GM12878 (cell line): ENCODE results near the gene SHLD1. TPM values are rescaled to one million over a fixed set of nuclear protein-coding genes. Genes with fewer than 3 reads are reported as not detected.
A peak's percentile ranks its signal among the peaks of the same experiment; 100 is the strongest.

Source experiments
- ASH2L ChIP-seq: fragments of 300-600, 200-600 bp; sonication (generic); IDR thresholded peaks from 2 replicates; pipeline ENCODE4 v1.6.1; 2017; ENCODE audit warnings: low read depth, mild to moderate bottlenecking, borderline replicate concordance
- BRCA1 ChIP-seq: IDR thresholded peaks from 2 replicates; pipeline ENCODE4 v1.6.1; 2011; ENCODE audit warnings: low read depth, low read length, improper control_type of control experiment
- CEBPB ChIP-seq, 2 experiments: fragments of 150-350 bp in 1 of 2; IDR thresholded peaks; 2 replicates each; pipeline ENCODE4 v1.6.1; 2012 to 2014; ENCODE audit warnings: low read depth in 2 of 2, low read length in 2 of 2, borderline replicate concordance in 1 of 2, inconsistent platforms in 1 of 2
- CHD4 ChIP-seq: fragments of 200-600 bp; sonication (generic); IDR thresholded peaks from 2 replicates; pipeline ENCODE4 v1.6.1; 2016; ENCODE audit warnings: mild to moderate bottlenecking
- HDGF ChIP-seq: fragments of 450-650 bp; IDR thresholded peaks from 2 replicates; pipeline ENCODE4 v1.6.1; 2016; ENCODE audit warnings: antibody characterized with exemption
- IRF4 ChIP-seq: IDR thresholded peaks from 2 replicates; pipeline ENCODE4 v1.6.1; 2011; ENCODE audit warnings: low read depth, low read length
- MTA3 ChIP-seq: IDR thresholded peaks from 2 replicates; pipeline ENCODE4 v1.6.1; 2012; ENCODE audit warnings: low read length, inconsistent platforms, borderline replicate concordance
- NFXL1 ChIP-seq: fragments of 450-650 bp; IDR thresholded peaks from 2 replicates; pipeline ENCODE4 v1.6.1; 2017; ENCODE audit warnings: antibody characterized with exemption, mild to moderate bottlenecking, borderline replicate concordance
- NFYA ChIP-seq: IDR thresholded peaks from 2 replicates; pipeline ENCODE4 v1.6.1; 2011; ENCODE audit warnings: low read depth, mild to moderate bottlenecking, low read length, improper control_type of control experiment, borderline replicate concordance
- POLR2AphosphoS5 ChIP-seq: IDR thresholded peaks from 2 replicates; pipeline ENCODE4 v1.6.1; 2011; ENCODE audit warnings: mild to moderate bottlenecking, low read length, inconsistent platforms
- RFX5 ChIP-seq: IDR thresholded peaks from 2 replicates; pipeline ENCODE4 v1.6.1; 2011; ENCODE audit warnings: low read depth, low read length, improper control_type of control experiment
- RUNX3 ChIP-seq: IDR thresholded peaks from 2 replicates; pipeline ENCODE4 v1.6.1; 2012; ENCODE audit warnings: low read length, inconsistent platforms
- SPI1 ChIP-seq: IDR thresholded peaks from 2 replicates; pipeline ENCODE4 v1.6.1; 2011; ENCODE audit warnings: low read depth, mild to moderate bottlenecking, low read length, moderate library complexity, borderline replicate concordance; ENCODE audit not compliant: insufficient read depth
- SUPT20H ChIP-seq: IDR thresholded peaks from 2 replicates; pipeline ENCODE4 v1.6.1; 2011; ENCODE audit warnings: low read depth, mild to moderate bottlenecking, low read length, moderate library complexity, borderline replicate concordance; ENCODE audit not compliant: control insufficient read depth
- polyA plus RNA-seq, 11 experiments: library from polyadenylated mRNA; depleted of rRNA in 4 of 11; unstranded in 6 of 11; stranded (reverse) in 5 of 11; fragments of >200 nt; fragmentation: Nextera tagmentation in 4 of 11; fragmentation: Illumina TruSeq in 1 of 11; extraction: Ambion mirVana in 4 of 11; extraction: Trizol in 1 of 11; gene quantifications; 1 replicate in 1 of 11; 2 replicates in 10 of 11; pipeline versions ENCODE4 v1.2.1 to v1.2.3, GENCODE V29; 2011 to 2016; ENCODE audit warnings: inconsistent platforms in 2 of 11, missing spikeins in 2 of 11, low read depth in 1 of 11
- total RNA-seq, 4 experiments: library from RNA; depleted of rRNA in 3 of 4; stranded (reverse); fragments of >200 nt in 3 of 4; fragmentation: Illumina TruSeq in 1 of 4; extraction: Trizol in 1 of 4; gene quantifications; 2 replicates each; pipeline versions ENCODE4 v1.2.1 to v1.2.3, GENCODE V29; 2013 to 2021
- TF ChIP-seq, protein P1 (sequence below): IDR thresholded peaks from 2 replicates; pipeline ENCODE4 v1.6.1; 2012; ENCODE audit warnings: low read depth, low read length, improper control_type of control experiment
- TF ChIP-seq, protein P2 (sequence below): IDR thresholded peaks from 2 replicates; pipeline ENCODE4 v1.6.1; 2011; ENCODE audit warnings: low read depth, low read length, improper control_type of control experiment, borderline replicate concordance
- TF ChIP-seq, protein P3 (sequence below), 3 experiments: IDR thresholded peaks in 2 of 3; conservative IDR thresholded peaks in 1 of 3; 2 replicates each; pipeline ENCODE4 v1.5.1; 2011; ENCODE audit warnings: low read depth in 3 of 3, low read length in 3 of 3, mild to moderate bottlenecking in 3 of 3, control low read depth in 2 of 3, moderate library complexity in 2 of 3, inconsistent platforms in 1 of 3, mixed read lengths in 1 of 3; ENCODE audit not compliant: control insufficient read depth in 2 of 3, insufficient read depth in 1 of 3; ENCODE audit errors: extremely low read depth in 1 of 3
- TF ChIP-seq, protein P4 (sequence below): fragments of 450-650 bp; formaldehyde crosslinking; IDR thresholded peaks from 2 replicates; pipeline ENCODE4 v1.4.0; 2020; ENCODE audit warnings: mild to moderate bottlenecking, moderate library complexity
- TF ChIP-seq, protein P5 (sequence below): IDR thresholded peaks from 2 replicates; pipeline ENCODE4 v1.6.1; 2011; ENCODE audit warnings: borderline replicate concordance, low read depth, mild to moderate bottlenecking, moderate library complexity, low read length; ENCODE audit not compliant: insufficient read depth, poor library complexity, severe bottlenecking
- TF ChIP-seq, protein P6 (sequence below): IDR thresholded peaks from 2 replicates; pipeline ENCODE4 v1.6.1; 2012; ENCODE audit warnings: low read depth, low read length, improper control_type of control experiment

SHLD1 gene
- total and polyA plus RNA-seq, 10 of the 15 experiments (the other 5 are each of a cell fraction or from before 2014, with no cell fraction given) = 10.8 to 70.9 (median 25.4) TPM

DNA sequence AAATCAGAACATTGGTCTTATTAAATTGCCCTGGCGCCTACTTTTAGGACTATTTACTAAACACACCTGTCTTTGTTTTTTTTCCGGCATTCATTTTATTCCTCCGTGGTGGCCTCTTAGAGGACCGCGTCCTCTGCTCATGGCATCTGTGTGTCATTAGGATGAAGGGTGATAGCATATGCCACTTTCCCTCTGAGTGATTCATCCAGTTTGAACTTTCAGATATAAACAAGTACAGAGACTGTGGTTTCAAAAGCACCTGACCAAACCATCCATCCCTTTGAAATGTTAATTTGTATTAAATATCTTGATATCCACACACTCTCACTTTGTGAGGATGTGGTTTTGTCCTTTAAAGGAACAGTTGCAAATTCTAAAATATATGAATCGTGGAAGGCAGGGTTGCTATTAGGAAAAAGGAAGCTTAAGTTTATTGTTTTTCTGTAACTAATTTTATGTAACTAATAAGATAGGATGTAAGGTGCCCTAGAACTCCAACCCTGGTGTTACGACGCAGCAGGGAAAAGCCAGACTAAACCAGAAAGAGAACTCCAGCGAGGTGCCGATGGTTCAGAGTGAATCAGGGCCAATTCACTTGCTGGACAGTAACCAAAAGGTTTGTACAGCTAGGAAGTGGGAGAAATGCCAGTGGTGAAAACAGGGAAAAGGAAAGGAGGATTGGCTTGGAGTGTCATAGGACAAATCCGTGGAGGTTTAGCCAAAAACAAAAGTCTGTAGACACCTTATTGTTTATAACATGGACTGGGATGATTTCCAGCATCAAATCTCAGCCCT is 98.7 kb downstream of the SHLD1 start (continued):
- TF ChIP-seq ASH2L (no peak), CHD4 (no peak), SPI1 (no peak), POLR2AphosphoS5 (no peak), CEBPB (IDR thresholded peaks at IDR 0.05; ENCODE audit: borderline replicate concordance in 1 of 2, low read depth in 2 of 2, low read length in 2 of 2) (no peak), NFXL1 (no peak), BRCA1 (no peak), IRF4 (no peak), RUNX3 (peak; percentile 84), RFX5 (no peak), NFYA (no peak), HDGF (no peak), SUPT20H (no peak), MTA3 (no peak)
- TF ChIP-seq, protein P1, sequence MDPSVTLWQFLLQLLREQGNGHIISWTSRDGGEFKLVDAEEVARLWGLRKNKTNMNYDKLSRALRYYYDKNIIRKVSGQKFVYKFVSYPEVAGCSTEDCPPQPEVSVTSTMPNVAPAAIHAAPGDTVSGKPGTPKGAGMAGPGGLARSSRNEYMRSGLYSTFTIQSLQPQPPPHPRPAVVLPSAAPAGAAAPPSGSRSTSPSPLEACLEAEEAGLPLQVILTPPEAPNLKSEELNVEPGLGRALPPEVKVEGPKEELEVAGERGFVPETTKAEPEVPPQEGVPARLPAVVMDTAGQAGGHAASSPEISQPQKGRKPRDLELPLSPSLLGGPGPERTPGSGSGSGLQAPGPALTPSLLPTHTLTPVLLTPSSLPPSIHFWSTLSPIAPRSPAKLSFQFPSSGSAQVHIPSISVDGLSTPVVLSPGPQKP = no peak
- TF ChIP-seq, protein P2, sequence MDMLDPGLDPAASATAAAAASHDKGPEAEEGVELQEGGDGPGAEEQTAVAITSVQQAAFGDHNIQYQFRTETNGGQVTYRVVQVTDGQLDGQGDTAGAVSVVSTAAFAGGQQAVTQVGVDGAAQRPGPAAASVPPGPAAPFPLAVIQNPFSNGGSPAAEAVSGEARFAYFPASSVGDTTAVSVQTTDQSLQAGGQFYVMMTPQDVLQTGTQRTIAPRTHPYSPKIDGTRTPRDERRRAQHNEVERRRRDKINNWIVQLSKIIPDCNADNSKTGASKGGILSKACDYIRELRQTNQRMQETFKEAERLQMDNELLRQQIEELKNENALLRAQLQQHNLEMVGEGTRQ = no peak
- TF ChIP-seq, protein P3, sequence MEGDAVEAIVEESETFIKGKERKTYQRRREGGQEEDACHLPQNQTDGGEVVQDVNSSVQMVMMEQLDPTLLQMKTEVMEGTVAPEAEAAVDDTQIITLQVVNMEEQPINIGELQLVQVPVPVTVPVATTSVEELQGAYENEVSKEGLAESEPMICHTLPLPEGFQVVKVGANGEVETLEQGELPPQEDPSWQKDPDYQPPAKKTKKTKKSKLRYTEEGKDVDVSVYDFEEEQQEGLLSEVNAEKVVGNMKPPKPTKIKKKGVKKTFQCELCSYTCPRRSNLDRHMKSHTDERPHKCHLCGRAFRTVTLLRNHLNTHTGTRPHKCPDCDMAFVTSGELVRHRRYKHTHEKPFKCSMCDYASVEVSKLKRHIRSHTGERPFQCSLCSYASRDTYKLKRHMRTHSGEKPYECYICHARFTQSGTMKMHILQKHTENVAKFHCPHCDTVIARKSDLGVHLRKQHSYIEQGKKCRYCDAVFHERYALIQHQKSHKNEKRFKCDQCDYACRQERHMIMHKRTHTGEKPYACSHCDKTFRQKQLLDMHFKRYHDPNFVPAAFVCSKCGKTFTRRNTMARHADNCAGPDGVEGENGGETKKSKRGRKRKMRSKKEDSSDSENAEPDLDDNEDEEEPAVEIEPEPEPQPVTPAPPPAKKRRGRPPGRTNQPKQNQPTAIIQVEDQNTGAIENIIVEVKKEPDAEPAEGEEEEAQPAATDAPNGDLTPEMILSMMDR (IDR thresholded peaks at IDR 0.05 in 2 of 3, conservative IDR thresholded peaks at IDR 0.05 in 1 of 3; ENCODE audit: control insufficient read depth in 2 of 3, extremely low read depth in 1 of 3, insufficient read depth in 1 of 3, low read depth in 3 of 3, low read length in 3 of 3) = no peak
- TF ChIP-seq, protein P4, sequence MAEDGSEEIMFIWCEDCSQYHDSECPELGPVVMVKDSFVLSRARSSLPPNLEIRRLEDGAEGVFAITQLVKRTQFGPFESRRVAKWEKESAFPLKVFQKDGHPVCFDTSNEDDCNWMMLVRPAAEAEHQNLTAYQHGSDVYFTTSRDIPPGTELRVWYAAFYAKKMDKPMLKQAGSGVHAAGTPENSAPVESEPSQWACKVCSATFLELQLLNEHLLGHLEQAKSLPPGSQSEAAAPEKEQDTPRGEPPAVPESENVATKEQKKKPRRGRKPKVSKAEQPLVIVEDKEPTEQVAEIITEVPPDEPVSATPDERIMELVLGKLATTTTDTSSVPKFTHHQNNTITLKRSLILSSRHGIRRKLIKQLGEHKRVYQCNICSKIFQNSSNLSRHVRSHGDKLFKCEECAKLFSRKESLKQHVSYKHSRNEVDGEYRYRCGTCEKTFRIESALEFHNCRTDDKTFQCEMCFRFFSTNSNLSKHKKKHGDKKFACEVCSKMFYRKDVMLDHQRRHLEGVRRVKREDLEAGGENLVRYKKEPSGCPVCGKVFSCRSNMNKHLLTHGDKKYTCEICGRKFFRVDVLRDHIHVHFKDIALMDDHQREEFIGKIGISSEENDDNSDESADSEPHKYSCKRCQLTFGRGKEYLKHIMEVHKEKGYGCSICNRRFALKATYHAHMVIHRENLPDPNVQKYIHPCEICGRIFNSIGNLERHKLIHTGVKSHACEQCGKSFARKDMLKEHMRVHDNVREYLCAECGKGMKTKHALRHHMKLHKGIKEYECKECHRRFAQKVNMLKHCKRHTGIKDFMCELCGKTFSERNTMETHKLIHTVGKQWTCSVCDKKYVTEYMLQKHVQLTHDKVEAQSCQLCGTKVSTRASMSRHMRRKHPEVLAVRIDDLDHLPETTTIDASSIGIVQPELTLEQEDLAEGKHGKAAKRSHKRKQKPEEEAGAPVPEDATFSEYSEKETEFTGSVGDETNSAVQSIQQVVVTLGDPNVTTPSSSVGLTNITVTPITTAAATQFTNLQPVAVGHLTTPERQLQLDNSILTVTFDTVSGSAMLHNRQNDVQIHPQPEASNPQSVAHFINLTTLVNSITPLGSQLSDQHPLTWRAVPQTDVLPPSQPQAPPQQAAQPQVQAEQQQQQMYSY (CRISPR knock-in tag) = no peak
- TF ChIP-seq, protein P5, sequence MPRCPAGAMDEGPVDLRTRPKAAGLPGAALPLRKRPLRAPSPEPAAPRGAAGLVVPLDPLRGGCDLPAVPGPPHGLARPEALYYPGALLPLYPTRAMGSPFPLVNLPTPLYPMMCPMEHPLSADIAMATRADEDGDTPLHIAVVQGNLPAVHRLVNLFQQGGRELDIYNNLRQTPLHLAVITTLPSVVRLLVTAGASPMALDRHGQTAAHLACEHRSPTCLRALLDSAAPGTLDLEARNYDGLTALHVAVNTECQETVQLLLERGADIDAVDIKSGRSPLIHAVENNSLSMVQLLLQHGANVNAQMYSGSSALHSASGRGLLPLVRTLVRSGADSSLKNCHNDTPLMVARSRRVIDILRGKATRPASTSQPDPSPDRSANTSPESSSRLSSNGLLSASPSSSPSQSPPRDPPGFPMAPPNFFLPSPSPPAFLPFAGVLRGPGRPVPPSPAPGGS = no peak
- TF ChIP-seq, protein P6, sequence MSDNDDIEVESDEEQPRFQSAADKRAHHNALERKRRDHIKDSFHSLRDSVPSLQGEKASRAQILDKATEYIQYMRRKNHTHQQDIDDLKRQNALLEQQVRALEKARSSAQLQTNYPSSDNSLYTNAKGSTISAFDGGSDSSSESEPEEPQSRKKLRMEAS = no peak
